C1 segment of cervical spinal cord (tissue), 14 donors: ENCODE measurements around the gene GLOD5.

Source experiments
- DNase-seq, 14 donors: peaks; one replicate each; lab custom pipeline; 2025; lab: John Stamatoyannopoulos, UW

Gene GLOD5

GRCh38 chrX:48753708-48754228, 7.8 kb upstream of the GLOD5 start:
- no peak for DNase-seq

- no peak for DNase-seq
These were observed 7.3 kb upstream of the GLOD5 start for GRCh38 chrX:48754238-48754637.

- no peak for DNase-seq
These were observed 7.7 kb downstream of the GLOD5 start for GRCh38 chrX:48769230-48769629.

GRCh38 chrX:48770296-48770695, 8.7 kb downstream of the GLOD5 start:
- no peak for DNase-seq

GRCh38 chrX:48772602-48773001, 11.1 kb downstream of the GLOD5 start:
- no peak for DNase-seq

- no peak for DNase-seq
These were observed 15.4 kb downstream of the GLOD5 start for GRCh38 chrX:48776818-48777439.

- no peak for DNase-seq
These were observed 17.9 kb downstream of the GLOD5 start for GRCh38 chrX:48779399-48779798.

GRCh38 chrX:48781705-48782104, 20.2 kb downstream of the GLOD5 start:
- DNase-seq, result no peak

- DNase-seq, result no peak
These were observed 20.7 kb downstream of the GLOD5 start for GRCh38 chrX:48782216-48782615.

- no peak for DNase-seq
These were observed 21.2 kb downstream of the GLOD5 start for GRCh38 chrX:48782795-48783194.

GRCh38 chrX:48784726-48785125, 23.2 kb downstream of the GLOD5 start:
- no peak for DNase-seq

- DNase-seq, result no peak
These were observed 23.6 kb downstream of the GLOD5 start for GRCh38 chrX:48785186-48785539.

- no peak for DNase-seq
These were observed 24.1 kb downstream of the GLOD5 start for GRCh38 chrX:48785540-48786214.

GRCh38 chrX:48786341-48786800, 24.8 kb downstream of the GLOD5 start, which contains the start of gene GATA1:
Gene GATA1, plus strand, starts transcription at chrX:48786590. Its CDS starts 4,520 bp downstream, at chrX:48791110.
- DNase-seq, result no peak

GRCh38 chrX:48786825-48787504, 25.4 kb downstream of the GLOD5 start:
- no peak for DNase-seq

GRCh38 chrX:48787505-48788443, 26.2 kb downstream of the GLOD5 start:
- DNase-seq, result no peak

- DNase-seq, result no peak
These were observed 28.0 kb downstream of the GLOD5 start for GRCh38 chrX:48789366-48790220.

GRCh38 chrX:48790477-48790876, 28.9 kb downstream of the GLOD5 start:
- DNase-seq, result no peak

GRCh38 chrX:48791063-48791820, 29.7 kb downstream of the GLOD5 start:
- no peak for DNase-seq

- no peak for DNase-seq
These were observed 30.7 kb downstream of the GLOD5 start for GRCh38 chrX:48792219-48792618.
